BJ (cell line): ENCODE data around the gene ASXL2. TPM values are rescaled to one million over a fixed set of nuclear protein-coding genes. Genes with fewer than 3 reads are reported as not detected.
"Not testable (repeated sequence)": the region's sequence is repeated elsewhere in the genome, so short reads cannot be mapped to it uniquely, and the experiment has no call there.

Source experiments
- CTCF ChIA-PET: fragments of 350-600 bp; formaldehyde crosslinking; extraction: SDS; loops from one replicate; lab custom pipeline; 2021; ENCODE audit warnings: antibody characterized with exemption, inconsistent platforms; lab: Yijun Ruan, JAX
- POLR2A ChIA-PET: fragments of 300-600 bp; sonication (Branson Sonifier 250); formaldehyde crosslinking; extraction: SDS; loops from one replicate; lab custom pipeline; 2021; ENCODE audit warnings: antibody characterized with exemption; lab: Charles Lee
- DNase-seq: peaks from one replicate; pipeline ENCODE4 v3.0.0-alpha.2; 2011; ENCODE audit warnings: low read depth
- H3K27me3 ChIP-seq: 2 replicates; pipeline ENCODE4 v1.6.0; 2011; ENCODE audit warnings: low read length; ENCODE audit not compliant: control insufficient read depth, insufficient read depth
- H3K36me3 ChIP-seq: 2 replicates; pipeline ENCODE4 v1.5.1; 2011; ENCODE audit warnings: low read length; ENCODE audit not compliant: control insufficient read depth, insufficient read depth
- H3K4me3 ChIP-seq: 2 replicates; pipeline ENCODE4 v1.5.1; 2011; ENCODE audit warnings: low read depth, mild to moderate bottlenecking, control low read depth, low read length
- polyA plus RNA-seq: library from polyadenylated mRNA; depleted of rRNA; stranded (reverse); fragments of >200 nt; gene quantifications from 2 replicates; pipeline ENCODE4 v1.2.3, GENCODE V29; 2011
- TF ChIP-seq, protein P1 (sequence below): IDR thresholded peaks from 2 replicates; pipeline ENCODE4 v1.5.1; 2011; ENCODE audit warnings: low read depth, mild to moderate bottlenecking, control low read depth, inconsistent platforms, low read length, moderate library complexity; ENCODE audit not compliant: insufficient read depth

Gene ASXL2
- polyA plus RNA-seq, 1 experiment = 11.9 TPM

DNA sequence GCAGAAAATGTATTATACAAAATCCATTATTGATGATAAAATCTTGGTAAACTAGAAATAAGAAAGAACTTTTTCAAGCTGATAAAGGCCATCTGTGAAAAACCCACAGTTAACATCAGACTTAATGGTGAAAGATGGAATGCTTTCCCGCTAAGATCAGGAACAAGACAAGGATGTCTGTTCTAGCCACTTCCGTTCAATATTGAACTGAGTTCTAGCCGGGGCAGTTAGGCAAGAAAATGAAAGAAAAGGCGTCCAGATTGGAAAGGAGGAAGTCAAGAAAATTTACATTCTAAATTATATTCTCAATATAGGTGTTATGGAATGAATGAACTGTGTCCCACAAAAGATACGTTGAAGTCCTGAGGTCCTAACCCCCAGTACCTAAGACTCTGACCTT, 165.8 kb downstream of the ASXL2 start:
- no peak overlapping the region for H3K4me3 ChIP-seq
- no peaks in the 10 kb centered on the region for H3K27me3 ChIP-seq
- TF ChIP-seq, protein P1, sequence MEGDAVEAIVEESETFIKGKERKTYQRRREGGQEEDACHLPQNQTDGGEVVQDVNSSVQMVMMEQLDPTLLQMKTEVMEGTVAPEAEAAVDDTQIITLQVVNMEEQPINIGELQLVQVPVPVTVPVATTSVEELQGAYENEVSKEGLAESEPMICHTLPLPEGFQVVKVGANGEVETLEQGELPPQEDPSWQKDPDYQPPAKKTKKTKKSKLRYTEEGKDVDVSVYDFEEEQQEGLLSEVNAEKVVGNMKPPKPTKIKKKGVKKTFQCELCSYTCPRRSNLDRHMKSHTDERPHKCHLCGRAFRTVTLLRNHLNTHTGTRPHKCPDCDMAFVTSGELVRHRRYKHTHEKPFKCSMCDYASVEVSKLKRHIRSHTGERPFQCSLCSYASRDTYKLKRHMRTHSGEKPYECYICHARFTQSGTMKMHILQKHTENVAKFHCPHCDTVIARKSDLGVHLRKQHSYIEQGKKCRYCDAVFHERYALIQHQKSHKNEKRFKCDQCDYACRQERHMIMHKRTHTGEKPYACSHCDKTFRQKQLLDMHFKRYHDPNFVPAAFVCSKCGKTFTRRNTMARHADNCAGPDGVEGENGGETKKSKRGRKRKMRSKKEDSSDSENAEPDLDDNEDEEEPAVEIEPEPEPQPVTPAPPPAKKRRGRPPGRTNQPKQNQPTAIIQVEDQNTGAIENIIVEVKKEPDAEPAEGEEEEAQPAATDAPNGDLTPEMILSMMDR = no peak
- CTCF ChIA-PET = interaction anchor here (5.9 kb wide), 1 partner anchor 13 kb away, joined by 51 read pairs; no protein-coding TSS in a partner anchor
- H3K36me3 ChIP-seq = no peaks in the 10 kb centered on the region
- POLR2A ChIA-PET = no interaction called here
- DNase-seq = no peak

DNA sequence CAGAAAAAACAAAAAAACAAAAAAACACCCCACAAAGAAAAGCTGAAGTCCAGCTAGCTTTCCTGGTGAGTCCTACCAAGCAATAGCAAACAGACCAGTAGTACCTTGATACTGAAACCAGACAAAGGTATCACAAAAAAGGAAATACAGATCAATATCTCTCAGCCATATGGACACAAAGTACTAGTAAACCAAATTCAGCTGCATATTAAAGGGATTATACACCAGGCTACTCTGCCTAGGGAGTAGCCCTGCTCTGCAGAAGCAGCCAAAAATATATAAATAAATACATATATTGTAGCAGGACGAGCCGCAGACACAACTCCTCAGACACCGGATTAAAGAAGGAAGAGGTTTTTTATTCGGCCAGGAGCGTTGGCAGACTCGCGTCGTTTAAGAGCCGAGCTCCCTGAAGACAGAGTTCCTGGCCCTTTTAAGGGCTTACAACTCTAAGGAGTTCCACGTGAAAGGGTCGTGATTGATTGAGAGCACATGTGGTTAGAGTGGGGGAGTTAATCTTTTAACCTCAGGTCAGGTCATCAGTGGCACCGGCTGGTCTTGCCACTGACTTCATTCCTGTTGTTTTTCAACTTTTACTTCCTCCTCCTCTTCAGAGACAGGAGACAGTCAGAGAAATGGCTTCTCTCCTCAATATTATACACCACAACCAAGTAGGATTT, 166.5 kb downstream of the ASXL2 start:
- CTCF ChIA-PET = interaction anchor here (5.9 kb wide), 1 partner anchor 12 kb away, joined by 51 read pairs; no protein-coding TSS in a partner anchor
- POLR2A ChIA-PET = no interaction called here
- H3K36me3 ChIP-seq = no peaks in the 10 kb centered on the region
- H3K4me3 ChIP-seq = no peak overlapping the region
- DNase-seq = no peak
- TF ChIP-seq, protein P1 = no peak
- no peaks in the 10 kb centered on the region for H3K27me3 ChIP-seq

DNA sequence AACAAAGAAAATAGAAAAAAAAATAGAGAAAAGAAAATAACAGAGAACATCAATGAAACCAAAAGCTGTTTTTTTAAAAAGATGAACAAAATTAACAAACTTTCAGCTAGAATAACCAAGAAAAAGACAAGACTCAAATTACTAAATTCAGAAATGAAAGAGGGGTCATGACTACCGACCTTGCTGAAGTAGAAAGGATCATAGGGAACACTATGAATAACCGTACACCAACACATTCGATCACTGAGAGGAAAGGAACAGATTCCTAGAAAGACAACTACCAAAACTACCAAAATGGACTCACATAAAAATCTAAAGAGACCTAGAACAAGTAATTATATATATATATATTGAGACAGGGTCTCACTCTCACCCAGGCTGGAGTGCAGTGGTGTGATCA, 167.5 kb downstream of the ASXL2 start:
- no peak overlapping the region for H3K4me3 ChIP-seq
- H3K36me3 ChIP-seq = no peaks in the 10 kb centered on the region
- TF ChIP-seq, protein P1 = no peak
- ChIA-PET POLR2A (no interaction called here), CTCF (interaction anchor here (5.9 kb wide), 1 partner anchor 11 kb away, joined by 51 read pairs; no protein-coding TSS in a partner anchor)
- no peaks in the 10 kb centered on the region for H3K27me3 ChIP-seq
- DNase-seq = no peak

DNA sequence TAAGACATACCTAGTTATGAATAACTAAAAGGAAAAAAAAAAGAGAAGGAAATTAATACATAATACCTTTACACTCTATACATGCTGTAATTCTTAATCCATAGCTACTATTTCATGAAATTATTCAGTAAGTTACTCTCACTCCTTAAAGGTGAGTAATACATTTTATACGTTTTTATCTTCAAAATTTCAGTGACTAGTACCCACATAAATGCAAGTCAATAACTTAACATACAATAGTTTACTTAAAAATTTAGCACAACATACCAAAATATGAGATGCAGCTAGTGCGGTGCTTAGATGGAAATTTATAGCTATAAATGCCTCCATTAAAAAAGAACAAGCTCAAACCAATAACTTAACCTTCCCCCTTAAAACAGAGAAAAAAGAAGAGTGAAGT, 168.9 kb downstream of the ASXL2 start:
- Histone ChIP-seq H3K4me3 (no peak overlapping the region), H3K27me3 (no peaks in the 10 kb centered on the region), H3K36me3 (no peaks in the 10 kb centered on the region)
- CTCF ChIA-PET = interaction anchor here (0.8 to 5.9 kb wide), 5 partner anchors 10 to 103 kb away, joined by 3 to 51 read pairs (median 3); no protein-coding TSS in a partner anchor
- TF ChIP-seq, protein P1 = no peak
- POLR2A ChIA-PET = no interaction called here
- no peak for DNase-seq

DNA sequence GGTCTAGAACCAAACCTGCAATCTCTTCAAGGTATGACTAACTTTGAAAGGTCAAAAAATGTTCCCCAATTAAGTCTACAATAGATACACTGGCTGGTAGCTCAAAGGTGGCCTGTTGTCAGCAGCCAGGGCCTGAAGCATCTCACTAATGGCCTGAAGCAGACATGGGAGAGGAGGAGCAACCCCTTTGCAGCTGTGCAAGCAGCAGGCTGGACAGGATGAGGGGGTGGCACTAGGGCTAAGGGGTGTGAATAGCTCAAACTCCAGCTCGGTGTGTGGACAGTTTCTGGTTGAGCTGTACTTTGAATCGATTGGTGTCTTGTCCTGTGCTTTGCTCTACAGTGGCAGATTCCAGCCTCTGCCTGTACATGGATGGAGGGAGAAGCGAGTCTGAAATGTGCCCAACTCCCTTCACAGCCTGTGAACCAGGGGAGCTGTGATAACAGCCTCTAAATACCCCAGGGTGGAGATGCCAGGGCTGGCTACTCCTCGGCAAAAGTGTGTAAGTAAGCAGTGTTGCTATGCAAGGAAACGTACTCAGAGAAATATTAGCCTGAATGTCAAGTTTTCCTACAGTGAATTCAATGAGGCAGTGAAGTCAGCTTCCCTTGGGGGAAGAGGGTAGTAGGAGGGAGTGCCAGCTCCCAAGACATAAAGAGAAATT, 170.2 kb downstream of the ASXL2 start:
- ChIA-PET POLR2A (no interaction called here), CTCF (interaction anchor here (0.7 to 5.9 kb wide), 4 partner anchors 8 to 27 kb away, joined by 3 to 51 read pairs (median 3); no protein-coding TSS in a partner anchor)
- no peak overlapping the region for H3K4me3 ChIP-seq
- H3K36me3 ChIP-seq = no peaks in the 10 kb centered on the region
- TF ChIP-seq, protein P1 = no peak
- DNase-seq = no peak
- H3K27me3 ChIP-seq = no peaks in the 10 kb centered on the region

DNA sequence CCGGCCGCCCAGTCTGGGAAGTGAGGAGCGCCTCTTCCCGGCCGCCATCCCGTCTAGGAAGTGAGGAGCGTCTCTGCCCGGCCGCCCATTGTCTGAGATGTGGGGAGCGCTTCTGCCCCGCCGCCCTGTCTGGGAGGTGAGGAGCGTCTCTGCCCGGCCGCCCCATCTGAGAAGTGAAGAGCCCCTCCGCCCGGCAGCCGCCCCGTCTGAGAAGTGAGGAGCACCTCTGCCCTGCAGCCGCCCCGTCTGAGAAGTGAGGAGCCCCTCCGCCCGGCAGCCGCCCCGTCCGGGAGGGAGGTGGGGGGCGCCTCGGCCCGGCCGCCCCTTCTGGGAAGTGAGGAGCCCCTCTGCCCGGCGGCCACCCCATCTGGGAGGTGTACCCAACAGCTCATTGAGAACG, 172.7 kb downstream of the ASXL2 start:
- CTCF ChIA-PET = interaction anchor here (0.7 kb wide), 1 partner anchor 1319 kb away, joined by 3 read pairs; no protein-coding TSS in a partner anchor
- H3K4me3 ChIP-seq, DNase-seq, H3K36me3 ChIP-seq, POLR2A ChIA-PET, H3K27me3 ChIP-seq: not testable (repeated sequence)
